ENCODE results near the gene KIRREL2.
"Not testable (repeated sequence)": the region's sequence is repeated elsewhere in the genome, so short reads cannot be mapped to it uniquely, and the experiment has no call there.

The KIRREL2 gene

DNA sequence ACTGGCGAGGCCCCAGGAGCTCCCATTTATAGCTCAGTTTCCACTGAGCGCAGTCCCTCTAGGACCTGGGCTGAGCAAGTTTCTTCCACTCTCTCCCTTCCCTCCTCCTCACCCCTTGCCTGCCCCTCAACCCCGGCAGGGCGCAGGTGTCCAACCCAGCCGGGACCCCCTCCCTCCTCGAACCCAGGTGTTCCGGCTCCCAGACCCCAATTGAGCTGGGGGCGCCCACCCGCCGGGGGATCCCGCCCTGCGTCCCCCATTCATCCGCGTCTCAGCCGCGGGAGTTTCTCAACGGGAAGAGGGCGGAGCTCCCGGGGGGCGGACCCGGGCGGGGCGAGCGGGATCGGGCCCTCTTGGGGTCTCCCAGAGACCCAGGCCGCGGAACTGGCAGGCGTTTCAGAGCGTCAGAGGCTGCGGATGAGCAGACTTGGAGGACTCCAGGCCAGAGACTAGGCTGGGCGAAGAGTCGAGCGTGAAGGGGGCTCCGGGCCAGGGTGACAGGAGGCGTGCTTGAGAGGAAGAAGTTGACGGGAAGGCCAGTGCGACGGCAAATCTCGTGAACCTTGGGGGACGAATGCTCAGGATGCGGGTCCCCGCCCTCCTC lies at the start of gene KIRREL2:
Gene KIRREL2 (plus strand): TSS at position 366 of the 604 bp plus-strand sequence. CDS start 209 bp downstream, at position 575.
- in situ Hi-C loops (cut with MboI; ENCODE audit: low sequenced_read_pairs) = no loop called here

DNA sequence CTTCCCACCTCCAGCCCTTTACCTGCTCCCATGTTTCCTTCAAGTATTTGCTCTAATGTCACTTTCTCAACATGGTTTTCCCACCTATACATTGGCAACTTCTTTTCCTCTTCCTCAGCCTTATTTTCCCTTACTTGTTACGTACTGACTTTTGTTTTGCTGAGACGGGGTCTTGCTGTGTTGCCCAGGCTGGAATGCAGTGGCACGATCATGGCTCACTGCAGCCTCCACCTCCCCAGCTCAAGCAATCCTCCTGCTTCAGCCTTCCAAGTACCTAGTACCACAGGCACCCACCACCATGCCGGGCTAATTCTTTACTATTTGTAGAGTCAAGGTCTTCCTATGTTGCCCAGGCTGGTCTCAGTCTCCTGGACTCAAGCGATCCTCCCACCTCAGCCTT lies 49.1 kb upstream of the KIRREL2 start:
- in situ Hi-C loops (cut with MboI; ENCODE audit: low sequenced_read_pairs) = no loop called here

DNA sequence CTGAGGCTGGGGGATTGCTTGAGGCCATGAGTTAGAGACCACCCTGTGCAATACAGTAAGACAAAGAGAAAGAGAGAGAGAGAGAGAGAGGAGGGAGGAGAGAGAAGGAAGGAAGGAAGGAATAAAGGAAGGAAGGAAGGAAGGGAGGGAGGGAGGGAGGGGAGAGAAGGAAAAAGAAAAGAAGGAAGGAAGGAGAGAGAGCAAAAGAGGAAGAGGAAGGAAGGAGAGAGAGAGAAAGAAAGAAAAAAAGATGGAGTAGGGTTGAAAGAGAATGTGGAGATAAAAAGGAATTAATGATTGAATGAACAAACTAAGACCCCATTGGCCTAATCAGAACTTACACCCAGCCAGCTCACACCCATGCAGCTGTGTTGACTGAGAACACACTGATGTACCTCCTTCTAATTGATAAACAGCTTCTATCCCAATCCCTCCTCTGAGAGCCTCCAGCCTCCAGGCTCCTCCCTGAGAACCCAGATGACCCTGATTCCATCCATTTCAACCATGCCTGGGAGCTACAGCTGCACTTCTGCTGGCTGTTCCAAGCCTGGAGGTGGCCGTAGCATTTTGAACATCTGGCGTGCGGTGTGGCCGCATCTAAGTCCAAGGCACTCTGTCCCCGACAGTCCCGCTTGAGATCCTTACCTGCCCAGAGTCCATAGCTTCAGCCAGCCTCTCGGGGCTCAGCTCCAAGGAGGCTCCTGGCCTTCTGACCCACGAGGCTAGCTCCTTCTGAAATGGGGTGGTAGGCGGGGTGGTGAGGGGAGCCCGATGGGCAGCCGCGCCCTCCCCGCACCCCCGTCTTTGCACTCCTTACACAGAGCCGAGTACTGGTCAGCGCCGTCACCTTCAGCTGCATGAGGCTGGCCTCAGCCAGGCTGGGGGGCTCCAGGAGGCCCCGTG lies 45.1 kb upstream of the KIRREL2 start:
- in situ Hi-C loops (cut with MboI; ENCODE audit: low sequenced_read_pairs) = no loop called here

- in situ Hi-C loops (cut with MboI; ENCODE audit: low sequenced_read_pairs) = no loop called here
Measured at GRCh38 chr19:35812220-35813042, 44.3 kb upstream of the KIRREL2 start, which contains the start of gene PRODH2. TSS of gene PRODH2 (minus strand) at chr19:35812845. CDS start at chr19:35812805, 40 bp downstream.

DNA sequence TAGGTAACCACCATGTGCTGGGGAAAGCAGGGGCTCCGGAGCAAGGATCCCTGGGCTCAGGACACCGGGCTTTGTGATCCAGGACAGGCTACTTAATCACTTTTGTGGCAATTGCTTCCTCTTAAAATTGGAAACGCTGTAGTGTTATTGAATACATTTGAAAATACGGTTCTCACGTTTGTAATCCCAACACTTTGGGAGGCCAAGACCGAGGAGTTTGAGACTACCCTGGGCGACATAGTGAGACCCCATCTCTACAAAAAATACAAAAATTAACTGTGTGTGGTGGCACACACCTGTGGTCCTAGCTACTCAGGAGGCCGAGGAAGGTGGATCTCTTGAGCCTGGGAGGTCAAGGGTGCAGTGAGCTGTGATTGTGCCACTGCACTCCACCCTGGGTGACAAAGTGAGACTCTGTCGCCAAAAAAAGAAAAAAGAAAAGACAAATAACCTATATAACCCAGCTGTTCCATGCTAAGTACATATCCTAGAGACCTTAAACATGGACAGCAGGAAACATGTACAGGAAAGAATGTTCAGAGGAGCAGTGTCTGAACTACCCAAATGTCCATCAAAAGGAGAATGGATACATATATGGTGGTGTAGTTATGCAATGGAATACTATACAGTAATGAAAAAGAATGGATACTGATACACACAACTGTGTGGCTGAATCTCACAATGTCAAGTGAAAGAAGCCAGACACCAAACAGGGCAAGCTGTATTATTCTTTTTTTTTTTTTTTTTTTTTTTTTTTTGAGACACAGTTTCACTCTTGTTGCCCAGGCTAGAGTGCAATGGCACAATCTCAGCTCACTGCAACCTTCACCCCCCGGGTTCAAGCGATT lies 43.4 kb upstream of the KIRREL2 start:
- in situ Hi-C loops (cut with MboI; ENCODE audit: low sequenced_read_pairs) = no loop called here

DNA sequence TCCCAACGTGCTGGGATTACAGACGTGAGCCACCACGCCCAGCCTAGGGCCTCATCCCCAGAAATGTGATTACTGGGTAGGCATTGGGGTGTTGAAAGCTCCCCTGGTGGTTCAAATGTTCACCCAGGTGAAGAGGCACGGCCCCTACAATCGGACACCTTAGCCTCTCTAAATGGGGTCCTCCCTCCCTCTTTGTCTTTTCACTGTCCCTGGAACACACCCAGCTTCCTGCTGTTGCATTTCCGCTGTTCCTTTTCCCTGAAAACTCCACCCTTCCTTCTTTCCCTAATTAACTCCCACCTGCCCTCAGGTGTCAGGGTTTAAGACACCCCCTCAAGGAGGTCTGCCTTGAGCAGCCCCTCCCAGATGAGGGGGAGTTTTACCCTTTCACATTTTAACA lies 40.4 kb upstream of the KIRREL2 start:
- in situ Hi-C loops (cut with MboI; ENCODE audit: low sequenced_read_pairs) = no loop called here

- in situ Hi-C loops (cut with MboI; ENCODE audit: low sequenced_read_pairs) = no loop called here
Measured at GRCh38 chr19:35816846-35817245, 39.9 kb upstream of the KIRREL2 start.

GRCh38 chr19:35818445-35818844 lies 38.3 kb upstream of the KIRREL2 start:
- in situ Hi-C loops (cut with MboI; ENCODE audit: low sequenced_read_pairs) = no loop called here

- in situ Hi-C loops (cut with MboI; ENCODE audit: low sequenced_read_pairs) = no loop called here
Measured at GRCh38 chr19:35822579-35822978, 34.1 kb upstream of the KIRREL2 start.

DNA sequence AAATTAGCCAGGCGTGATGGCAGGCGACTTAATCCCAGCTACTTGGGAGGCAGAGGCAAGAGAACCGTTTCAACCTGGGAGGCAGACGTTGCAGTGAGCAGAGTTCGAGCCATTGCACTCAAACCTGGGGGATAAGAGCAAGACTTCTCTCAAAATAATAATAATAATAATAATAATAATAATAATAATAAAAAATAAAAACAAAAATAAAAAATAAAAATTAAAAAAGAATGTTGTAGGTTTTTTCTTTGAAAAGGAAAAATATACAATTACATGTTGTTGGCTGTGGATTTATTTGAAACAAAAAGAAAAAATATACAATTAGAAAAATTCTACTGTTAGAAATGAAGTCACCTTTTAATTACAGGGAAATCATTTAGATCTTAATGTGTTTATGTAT lies 32.6 kb upstream of the KIRREL2 start:
- in situ Hi-C loops (cut with MboI; ENCODE audit: low sequenced_read_pairs) = no loop called here

- in situ Hi-C loops (cut with MboI; ENCODE audit: low sequenced_read_pairs) = no loop called here
Measured at GRCh38 chr19:35828692-35829301, 27.9 kb upstream of the KIRREL2 start.

DNA sequence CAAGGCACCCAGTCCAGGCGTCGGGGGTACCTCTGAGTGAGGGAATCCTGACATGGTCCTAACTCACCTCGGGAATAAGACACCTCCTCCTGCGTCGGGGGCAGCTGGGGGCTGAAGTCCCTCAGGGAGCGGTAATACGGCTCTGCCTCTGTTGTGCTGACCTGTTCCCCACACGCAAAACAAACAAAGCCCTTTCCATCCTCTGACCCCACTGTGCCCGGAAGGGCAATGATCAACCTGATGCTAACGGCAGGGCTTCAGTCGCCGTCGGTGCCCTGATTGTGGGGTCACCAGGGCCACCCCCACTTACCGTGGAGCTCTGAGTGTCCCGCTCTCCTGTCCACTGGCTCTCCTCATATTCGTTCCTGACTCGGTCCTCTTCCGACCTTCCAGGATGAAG lies 25.7 kb upstream of the KIRREL2 start:
- in situ Hi-C loops (cut with MboI; ENCODE audit: low sequenced_read_pairs) = no loop called here

- in situ Hi-C loops (cut with MboI; ENCODE audit: low sequenced_read_pairs) = no loop called here
Measured at GRCh38 chr19:35832054-35832453, 24.7 kb upstream of the KIRREL2 start.

DNA sequence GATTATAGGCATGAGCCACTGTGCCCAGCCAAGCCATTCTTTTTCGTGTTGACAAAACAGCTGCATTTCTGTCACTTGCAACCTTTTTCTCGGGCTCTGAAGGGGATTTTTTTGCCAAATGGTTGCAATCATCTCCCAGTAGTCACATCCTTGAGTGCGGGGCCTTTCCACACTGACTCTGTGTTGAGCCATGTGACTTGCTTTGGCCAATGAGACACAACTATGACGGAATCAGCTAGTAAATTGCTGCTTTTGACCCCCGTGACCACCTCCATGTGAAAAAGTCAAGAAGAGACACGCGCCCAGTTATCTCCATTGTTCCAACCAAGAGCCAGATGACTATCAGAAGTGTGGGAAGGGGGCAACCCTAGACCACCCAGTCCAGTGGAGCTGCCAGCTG lies 22.7 kb upstream of the KIRREL2 start:
- in situ Hi-C loops (cut with MboI; ENCODE audit: low sequenced_read_pairs) = no loop called here

GRCh38 chr19:35836096-35836495 lies 20.6 kb upstream of the KIRREL2 start:
- in situ Hi-C loops (cut with MboI; ENCODE audit: low sequenced_read_pairs) = not testable (repeated sequence)

DNA sequence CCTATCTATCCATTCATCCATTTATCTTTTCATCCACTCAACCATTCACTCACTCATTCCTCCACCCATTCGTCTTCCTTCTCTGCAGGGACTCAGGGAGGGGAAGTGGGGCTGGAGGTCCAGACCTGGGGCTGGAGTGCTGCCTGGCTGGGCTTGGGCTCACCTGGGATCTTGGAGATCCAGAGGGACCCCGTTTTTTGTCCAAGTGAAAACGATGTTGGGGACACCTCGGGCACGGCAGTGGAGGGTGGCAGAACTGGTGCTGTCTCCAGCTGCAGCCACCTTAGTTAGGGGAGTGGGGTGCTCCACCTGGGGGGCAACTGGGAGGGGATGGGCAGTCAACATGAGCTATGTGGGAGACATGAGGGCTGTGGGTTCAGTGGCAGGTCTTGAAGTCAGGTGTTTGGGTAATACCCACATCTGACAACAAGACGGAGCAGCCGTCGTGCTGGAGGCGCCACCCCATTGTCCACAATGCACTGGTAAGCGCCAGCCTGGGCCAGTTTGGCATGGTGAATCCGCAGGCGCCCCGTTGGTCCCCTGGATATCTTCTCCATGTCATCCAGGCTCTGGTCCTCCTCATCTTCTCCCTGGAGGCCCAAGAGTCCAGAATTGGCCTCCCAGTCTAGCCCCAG lies 14.6 kb upstream of the KIRREL2 start:
- in situ Hi-C loops (cut with MboI; ENCODE audit: low sequenced_read_pairs) = no loop called here

DNA sequence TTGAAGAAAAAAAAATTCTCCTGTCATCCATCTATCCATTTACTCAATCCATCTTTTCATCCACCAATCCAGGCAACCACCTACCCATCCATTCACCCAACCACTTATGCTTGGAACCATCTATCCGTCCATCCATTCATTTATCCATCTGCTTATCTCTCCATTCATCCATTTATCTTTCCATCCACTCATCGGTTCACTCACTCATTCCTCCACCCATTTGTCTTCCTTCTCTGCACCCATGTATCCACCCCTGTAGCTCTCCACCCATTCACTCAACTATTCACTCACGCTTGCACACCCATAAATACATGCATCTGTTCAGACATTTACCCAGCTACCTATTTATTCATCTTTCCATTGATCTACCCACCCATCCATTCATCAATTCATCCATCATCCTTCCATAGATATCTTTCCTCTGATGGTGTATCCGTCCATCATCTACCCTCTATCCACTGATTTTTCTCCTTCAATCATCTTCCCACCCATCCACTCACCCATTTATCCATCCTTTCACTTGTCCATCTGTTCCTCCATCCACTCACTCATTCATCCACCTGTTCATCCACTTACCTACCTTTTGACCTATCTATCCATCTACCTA lies 13.9 kb upstream of the KIRREL2 start:
- in situ Hi-C loops (cut with MboI; ENCODE audit: low sequenced_read_pairs) = no loop called here

GRCh38 chr19:35843676-35844481 lies 12.8 kb upstream of the KIRREL2 start:
- in situ Hi-C loops (cut with MboI; ENCODE audit: low sequenced_read_pairs) = no loop called here
